ENCODE data around the gene KIF3C.
"Not testable (repeated sequence)": the region's sequence is repeated elsewhere in the genome, so short reads cannot be mapped to it uniquely, and the experiment has no call there.

Gene KIF3C

GRCh38 chr2:25913696-25913973 is 68.7 kb downstream of the KIF3C start:
- DNase-seq: not testable (repeated sequence)

- DNase-seq: no peak
These were observed 69.2 kb downstream of the KIF3C start for GRCh38 chr2:25912851-25913695.

DNA sequence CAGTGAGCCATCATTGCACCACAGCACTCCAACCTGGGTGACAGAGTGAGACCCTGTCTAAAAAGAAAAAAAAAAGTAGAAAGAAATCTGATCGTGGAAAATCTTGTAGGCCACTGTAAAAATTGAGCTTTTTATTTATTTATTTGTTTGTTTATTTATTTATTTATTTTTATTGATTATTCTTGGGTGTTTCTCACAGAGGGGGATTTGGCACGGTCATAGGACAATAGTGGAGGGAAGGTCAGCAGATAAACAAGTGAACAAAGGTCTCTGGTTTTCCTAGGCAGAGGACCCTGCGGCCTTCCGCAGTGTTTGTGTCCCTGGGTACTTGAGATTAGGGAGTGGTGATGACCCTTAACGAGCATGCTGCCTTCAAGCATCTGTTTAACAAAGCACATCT is 72.7 kb downstream of the KIF3C start:
- not testable (repeated sequence) for DNase-seq

- DNase-seq: no peak
These were observed 77.2 kb downstream of the KIF3C start for GRCh38 chr2:25905126-25905525.

- DNase-seq: no peak
These were observed 79.0 kb downstream of the KIF3C start for GRCh38 chr2:25903216-25903776.

GRCh38 chr2:25899404-25899970 is 82.8 kb downstream of the KIF3C start:
- DNase-seq: no peak

DNA sequence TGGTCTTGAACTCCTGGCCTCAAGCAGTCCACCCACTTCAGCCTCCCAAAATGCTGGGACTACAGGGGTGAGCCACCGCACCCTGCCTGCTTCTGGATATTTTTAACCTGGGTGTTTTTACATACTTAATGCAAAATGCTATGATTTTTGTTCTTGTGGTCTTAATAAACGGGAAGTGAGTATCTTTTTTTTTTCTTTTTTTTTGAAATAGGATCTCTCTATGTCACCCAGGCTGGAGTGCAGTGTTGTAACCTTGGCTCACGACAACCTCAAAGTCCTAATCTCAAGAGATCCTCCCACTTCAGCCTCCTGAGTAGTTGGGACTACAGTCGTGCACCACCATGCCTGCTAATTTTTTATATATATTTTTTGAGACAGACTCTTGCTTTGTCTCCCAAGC is 84.8 kb downstream of the KIF3C start:
- no peak for DNase-seq

GRCh38 chr2:25896308-25896707 is 86.0 kb downstream of the KIF3C start:
- not testable (repeated sequence) for DNase-seq

- DNase-seq: no peak
These were observed 86.7 kb downstream of the KIF3C start for GRCh38 chr2:25895610-25896009.

DNA sequence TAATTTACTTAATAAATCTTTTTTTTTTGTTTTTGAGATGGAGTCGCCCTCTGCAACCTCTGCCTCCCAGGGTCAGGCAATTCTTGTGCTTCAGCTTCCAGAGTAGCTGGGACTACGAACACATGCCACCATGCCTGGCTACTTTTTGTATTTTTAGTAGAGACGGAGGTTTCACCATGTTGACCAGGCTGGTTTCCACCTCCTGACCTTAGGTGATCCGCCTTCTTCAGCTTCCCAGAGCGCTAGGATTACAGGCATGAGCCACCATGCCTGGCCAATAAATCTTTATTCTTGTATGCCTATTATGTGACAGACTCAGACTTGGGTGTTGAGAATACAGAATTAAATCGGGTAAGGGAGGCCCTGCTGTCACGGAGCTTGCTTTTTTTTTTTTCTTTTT is 87.3 kb downstream of the KIF3C start:
- DNase-seq: no peak

DNA sequence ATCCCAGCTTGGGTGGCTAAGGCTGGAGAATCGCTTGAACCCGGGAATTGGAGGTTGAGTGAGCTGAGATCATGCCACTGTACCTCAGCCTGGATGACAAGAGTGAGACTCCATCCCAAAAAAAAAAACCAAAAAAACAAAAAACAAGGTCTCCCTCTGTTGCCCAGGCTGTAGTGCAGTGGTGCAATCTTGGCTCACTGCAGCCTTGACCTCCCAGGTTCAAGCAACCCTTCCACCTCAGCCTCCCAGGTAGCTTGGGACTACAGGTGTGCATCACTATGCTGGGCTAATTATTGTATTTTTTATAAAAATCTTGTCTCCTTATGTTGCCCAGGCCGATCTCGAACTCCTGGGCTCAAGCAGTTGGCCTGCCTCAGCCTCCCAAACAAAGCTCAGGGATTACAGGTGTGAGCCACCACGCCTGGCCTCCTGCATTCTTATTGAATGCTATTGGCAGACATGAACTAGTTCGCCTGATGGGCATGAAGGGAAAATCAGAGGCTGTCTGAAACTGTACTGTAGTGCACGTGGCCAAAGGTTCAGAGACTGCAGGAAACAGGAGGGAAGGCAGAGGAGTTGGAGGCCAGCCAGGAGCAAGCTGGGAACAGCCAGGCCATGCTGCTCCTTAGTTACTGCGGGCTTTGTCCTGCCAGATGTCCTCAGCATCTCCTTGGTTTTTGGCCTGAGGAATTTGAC is 88.0 kb downstream of the KIF3C start:
- no peak for DNase-seq

DNA sequence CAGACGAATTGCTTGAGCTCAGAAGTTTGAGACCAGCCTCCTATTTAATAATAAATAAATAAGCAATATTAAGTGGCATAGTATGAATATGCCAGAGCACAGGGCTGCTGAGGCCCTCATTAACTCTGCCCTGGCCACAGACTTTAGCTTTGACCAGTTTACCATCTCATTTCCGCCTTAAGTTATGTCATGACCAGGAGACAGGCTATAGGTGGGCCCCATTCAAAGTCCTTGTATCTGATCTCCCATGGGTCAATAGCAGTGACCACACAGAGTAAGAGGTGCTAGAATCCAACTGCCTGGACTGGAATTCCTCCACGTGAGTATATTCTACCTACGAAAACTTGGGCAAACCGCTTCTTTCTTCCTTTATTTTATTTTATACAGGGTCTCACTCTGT is 90.6 kb downstream of the KIF3C start:
- DNase-seq: no peak

GRCh38 chr2:25887624-25888242 is 94.6 kb downstream of the KIF3C start:
- no peak for DNase-seq

GRCh38 chr2:25885933-25886332 is 96.4 kb downstream of the KIF3C start:
- no peak for DNase-seq

DNA sequence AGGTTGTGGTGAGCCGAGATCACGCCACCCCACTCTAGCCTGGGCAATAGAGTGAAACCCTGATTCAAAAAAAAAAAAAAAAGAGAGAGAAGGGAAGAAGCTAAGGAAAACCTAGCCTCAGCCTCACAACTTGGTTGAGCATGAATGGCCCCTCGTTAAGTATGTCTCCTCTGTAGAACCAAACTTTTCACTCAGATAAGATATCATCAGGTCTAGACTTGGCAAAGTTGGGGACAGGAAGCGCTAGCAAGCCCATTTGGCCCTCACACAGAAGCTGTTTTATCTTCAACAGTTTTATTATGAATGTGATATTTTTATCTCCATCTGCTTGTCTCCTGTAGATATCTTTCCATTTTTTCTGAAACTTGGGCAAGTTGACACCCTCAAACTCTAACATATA is 100.5 kb downstream of the KIF3C start:
- DNase-seq: no peak

DNA sequence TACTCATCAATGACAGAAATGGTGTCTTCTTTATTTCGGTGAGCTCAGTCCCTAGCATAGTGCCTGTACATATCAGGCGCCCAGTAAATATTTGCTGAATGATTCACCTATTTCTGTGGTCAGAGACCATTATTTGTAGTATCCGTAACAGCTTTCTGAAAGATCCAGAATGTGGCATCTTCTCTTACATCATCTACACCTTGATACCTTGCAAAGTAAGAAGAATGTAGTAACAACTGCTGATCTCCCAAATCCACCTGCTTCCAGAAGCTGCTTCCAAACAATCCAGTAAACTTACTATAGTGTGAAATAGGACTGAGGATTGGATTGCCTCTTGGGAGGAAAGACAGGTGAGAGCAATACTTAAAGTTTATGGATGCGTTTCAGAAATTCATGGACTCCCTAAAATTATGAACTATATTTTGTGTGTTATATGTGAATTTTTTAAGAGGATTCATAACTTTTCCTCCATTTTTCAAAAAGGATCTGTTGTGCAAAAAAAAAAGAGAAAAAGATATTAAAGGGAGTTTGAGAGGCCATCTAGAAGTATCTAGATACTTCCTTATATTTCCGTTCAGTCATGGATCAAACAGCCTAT is 103.1 kb downstream of the KIF3C start:
- DNase-seq: no peak

DNA sequence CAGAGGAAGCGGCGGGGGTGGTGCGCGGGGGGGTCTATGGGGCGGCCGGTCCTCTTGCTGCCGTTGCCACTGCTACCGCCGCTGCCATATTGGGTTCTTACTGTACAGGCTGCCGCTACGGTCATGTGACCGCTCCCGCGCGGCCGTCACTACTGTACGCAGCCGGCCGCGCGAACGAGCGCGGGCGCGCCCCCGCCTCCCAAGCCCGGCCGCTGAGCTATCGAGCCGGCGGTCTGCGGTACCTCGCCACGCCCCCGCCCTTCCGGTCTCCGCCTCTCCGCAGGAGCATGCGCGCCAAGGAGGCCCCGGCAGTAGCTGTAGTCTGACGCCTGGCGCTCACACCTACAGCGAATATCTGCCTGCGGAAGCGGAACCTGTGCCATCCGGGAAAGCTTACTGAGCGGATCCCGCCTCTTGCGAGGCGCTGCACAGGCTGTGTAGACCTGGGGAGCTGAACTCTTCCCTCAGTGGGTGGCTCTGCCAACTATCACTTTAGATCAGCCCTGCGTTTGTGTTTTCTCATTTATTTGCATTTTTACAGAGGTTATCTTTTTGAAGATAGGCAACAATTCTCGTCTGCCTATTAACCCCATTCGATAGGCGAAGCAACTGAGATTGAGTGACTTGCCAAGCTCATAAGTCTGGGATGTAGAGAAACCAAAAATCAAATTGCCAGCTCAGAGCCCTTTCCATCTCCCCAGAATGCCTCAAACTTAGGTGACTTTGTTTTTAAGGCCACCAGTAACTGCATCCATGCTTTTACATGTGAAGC is 103.8 kb downstream of the KIF3C start, which contains the start of gene ASXL2:
Gene ASXL2 (minus strand): TSS at position 127 of the 772 bp plus-strand sequence. CDS start 265 bp downstream, outside the sequence.
- DNase-seq: peak; percentile 97

DNA sequence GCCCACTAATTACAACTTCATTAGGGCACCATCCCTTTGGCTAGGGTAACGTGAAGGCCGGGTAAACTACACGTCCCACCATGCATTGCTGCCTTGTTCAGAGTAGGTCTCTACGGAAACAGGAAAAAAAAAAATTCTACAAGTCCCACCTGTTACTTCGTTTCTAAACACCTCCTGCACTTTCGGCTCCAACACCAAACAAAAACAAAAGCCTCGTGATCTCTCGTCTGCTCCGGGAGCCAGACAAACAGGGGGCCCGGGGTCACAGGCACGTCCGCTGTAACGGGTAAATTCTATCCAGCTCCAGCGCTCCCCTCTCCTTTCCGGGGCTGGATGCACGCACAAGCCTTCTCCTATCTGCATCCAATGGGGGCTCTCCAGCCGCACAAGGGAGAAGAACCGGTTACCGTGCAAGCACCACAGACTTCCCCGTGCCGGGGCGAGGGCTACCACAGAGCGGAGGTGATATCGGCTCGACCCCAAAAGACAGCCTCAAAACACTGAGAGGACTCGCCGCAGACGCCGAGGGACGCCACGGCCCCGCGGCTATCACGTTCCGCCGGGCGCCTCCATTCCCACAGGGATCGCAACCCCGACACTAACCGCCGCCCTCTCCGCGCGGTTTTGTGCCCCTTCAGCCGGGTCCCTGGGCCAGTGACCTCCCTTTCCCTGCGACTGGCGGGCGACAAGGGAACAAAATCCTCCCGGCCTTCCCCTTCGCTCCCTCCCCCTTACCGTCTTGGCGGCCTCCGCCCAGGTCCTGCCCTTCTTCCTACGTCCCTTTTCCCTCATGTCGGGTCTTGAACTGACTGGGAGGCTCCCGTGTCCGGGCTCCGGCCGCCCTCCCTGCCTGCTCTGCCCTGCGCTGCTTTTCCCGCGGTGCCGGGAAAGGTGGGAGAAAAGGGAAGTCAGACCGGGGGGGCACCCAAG is 104.6 kb downstream of the KIF3C start:
- peak; percentile 76 for DNase-seq

Data from right forelimb (tissue), 1 donor.